ENCODE results near the gene BACE1-AS.

The BACE1-AS gene

DNA sequence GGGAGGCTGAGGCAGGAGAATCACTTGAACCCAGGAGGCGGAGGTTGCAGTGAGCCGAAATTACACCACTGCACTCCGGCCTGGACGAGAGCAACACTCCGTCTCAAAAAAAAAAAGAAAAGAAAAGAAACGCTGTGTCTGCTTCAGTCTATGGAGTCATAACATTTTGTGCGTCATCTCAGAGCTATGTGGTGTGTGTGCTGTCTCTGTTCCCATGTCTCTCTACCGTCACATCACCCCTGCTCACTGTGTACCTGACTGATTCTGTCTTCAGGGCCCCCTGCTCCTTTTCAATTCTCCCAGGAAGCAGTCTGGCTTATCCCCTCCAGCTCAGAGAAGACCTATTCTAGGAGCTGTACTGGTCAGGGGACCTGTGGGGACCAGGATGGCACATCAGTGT, 7.0 kb downstream of the BACE1-AS start:
- Mint-ChIP-seq H3K27ac (peak overlapping the region in 1 of 2 donors; percentile 80), H3K4me3 (no peak overlapping the region), H3K36me3 (ENCODE audit: insufficient read depth) (no peaks in the 10 kb centered on the region), H3K9me3 (no peaks in the 10 kb centered on the region), H3K4me1 (ENCODE audit: low read depth in 2 of 2) (peaks cover 0 to 5% of the 10 kb centered on the region in 2 donors), H3K27me3 (peaks cover 22 to 29% of the 10 kb centered on the region in 2 donors)
- no peak for DNase-seq
- ATAC-seq (replicated peaks) = no peak

DNA sequence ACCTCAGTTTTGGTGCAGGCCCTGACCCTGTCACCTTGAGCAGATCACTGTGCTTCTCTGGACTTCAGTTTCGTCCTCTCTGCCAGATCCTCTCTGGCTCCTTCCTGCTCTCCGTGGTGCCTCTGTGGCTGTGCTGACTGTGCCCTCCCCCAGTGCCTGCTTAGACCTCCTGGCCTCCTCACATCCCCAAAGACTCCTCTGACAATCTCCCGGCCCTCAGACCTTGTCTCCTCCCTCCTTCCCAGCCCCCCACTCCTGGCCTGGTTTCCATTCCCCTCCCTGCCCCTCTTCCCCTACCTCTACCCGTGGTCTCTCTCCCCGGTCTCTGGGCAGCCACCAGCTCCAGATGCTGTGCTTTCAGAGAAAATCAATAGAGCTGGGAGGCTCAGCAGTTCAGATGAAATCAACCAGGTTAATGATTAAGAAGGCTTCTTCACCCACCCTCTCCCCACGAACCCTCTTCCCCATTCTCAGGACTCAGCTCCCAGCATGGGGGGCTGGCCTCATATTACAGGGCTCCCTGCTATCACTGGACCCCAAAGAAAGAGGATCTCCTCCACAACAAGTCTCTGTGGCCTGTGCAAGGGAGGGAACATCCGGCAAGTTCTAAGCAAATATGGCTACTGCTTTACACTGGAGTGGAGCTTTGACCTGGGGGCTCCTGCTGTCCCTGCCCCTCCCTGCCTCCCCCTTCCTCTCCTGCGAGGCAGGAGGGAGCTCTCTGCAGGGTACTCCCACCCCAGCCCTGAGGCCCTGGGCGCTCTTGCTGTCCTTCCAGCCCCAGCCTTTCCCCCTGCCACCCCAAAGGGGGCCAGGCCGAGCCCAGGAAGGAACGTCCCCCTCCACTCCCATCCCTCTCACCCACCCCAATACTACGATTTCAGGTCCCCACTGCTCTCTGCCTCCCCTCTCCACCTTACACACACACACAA, 8.5 kb downstream of the BACE1-AS start:
- Mint-ChIP-seq H3K27me3 (peaks cover 22 to 29% of the 10 kb centered on the region in 2 donors), H3K36me3 (ENCODE audit: insufficient read depth) (no peaks in the 10 kb centered on the region), H3K27ac (peak overlapping the region in 1 of 2 donors; percentile 60), H3K4me3 (no peak overlapping the region), H3K4me1 (ENCODE audit: low read depth in 2 of 2) (peaks cover 0 to 5% of the 10 kb centered on the region in 2 donors), H3K9me3 (no peaks in the 10 kb centered on the region)
- ATAC-seq (replicated peaks) (no peak), DNase-seq (no peak)

DNA sequence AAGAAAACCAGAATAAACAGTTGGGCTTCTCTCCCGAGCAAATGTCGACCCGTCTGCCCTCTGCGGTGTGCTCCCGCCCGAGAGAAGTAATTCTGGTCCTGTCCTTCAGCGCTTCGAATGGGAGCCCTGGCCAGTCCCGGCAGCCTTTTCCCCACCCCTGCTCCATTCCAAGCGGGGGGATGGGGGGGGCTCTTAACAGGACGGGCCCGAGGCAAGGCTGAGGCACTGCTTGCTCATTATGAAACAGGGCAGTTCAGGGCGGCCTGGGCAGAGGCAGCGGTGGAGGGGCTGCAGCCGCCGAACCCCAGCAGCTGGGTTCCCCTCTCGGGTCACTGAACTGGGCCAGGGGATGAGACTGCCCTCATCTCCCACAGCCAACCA, 9.1 kb downstream of the BACE1-AS start:
- DNase-seq = no peak
- ATAC-seq (replicated peaks) = no peak
- peaks cover 0 to 5% of the 10 kb centered on the region in 2 donors for H3K4me1 Mint-ChIP-seq (ENCODE audit: low read depth in 2 of 2)
- H3K4me3 Mint-ChIP-seq = no peak overlapping the region
- no peaks in the 10 kb centered on the region for H3K36me3 Mint-ChIP-seq (ENCODE audit: insufficient read depth)
- H3K9me3 Mint-ChIP-seq = no peaks in the 10 kb centered on the region
- H3K27ac Mint-ChIP-seq = peak overlapping the region in 1 of 2 donors; percentile 60
- H3K27me3 Mint-ChIP-seq = peaks cover 22 to 29% of the 10 kb centered on the region in 2 donors

DNA sequence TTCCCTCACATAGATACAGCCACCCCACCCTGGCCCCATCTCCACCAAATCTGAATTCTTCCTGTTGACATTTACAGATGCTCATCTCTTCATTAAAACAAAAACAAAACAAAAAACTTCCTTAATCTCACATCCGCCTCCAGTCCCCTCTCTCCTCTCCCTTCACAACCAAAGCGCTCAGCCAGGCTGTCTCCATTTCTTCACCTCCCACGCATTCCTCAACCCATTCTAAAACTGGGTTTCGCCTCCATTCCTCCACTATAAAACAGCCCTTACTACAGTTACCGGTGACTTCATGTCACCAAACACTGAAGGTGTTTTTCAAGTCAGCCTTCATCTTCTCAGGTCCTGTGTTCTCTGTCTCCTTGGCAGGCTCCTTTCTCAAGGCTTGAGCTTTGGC, 9.6 kb downstream of the BACE1-AS start:
- Mint-ChIP-seq H3K9me3 (no peaks in the 10 kb centered on the region), H3K27me3 (peaks cover 22 to 29% of the 10 kb centered on the region in 2 donors), H3K36me3 (ENCODE audit: insufficient read depth) (no peaks in the 10 kb centered on the region), H3K27ac (peak overlapping the region in 1 of 2 donors; percentile 3), H3K4me1 (ENCODE audit: low read depth in 2 of 2) (peaks cover 0 to 5% of the 10 kb centered on the region in 2 donors), H3K4me3 (no peak overlapping the region)
- ATAC-seq (replicated peaks) = no peak
- DNase-seq = no peak

DNA sequence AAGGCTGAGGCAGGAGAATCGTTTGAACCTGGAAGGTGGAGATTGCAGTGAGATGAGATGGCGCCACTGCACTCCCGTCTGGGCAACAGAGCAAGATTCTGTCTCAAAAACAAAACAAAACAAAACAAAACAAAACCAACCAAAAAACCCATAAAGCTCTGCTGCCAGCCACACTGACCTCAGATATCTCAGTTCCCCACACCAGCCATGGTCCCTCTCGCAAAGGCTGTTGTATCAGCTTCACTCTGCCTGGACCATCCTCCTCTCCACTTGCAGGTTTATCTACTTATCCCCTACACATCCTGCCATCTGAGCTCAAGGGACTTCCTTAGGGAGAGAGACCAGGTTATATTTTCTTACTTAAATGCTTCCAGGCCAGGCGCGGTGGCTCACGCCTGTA, 11.1 kb downstream of the BACE1-AS start:
- no peak for ATAC-seq (replicated peaks)
- peaks cover 28 to 42% of the 10 kb centered on the region in 2 donors for H3K27me3 Mint-ChIP-seq
- H3K4me3 Mint-ChIP-seq = no peak overlapping the region
- no peaks in the 10 kb centered on the region for H3K36me3 Mint-ChIP-seq (ENCODE audit: insufficient read depth)
- H3K9me3 Mint-ChIP-seq = no peaks in the 10 kb centered on the region
- H3K4me1 Mint-ChIP-seq (ENCODE audit: low read depth in 2 of 2) = peaks cover 0 to 5% of the 10 kb centered on the region in 2 donors
- no peak for DNase-seq
- H3K27ac Mint-ChIP-seq = no peak overlapping the region

- no peak for DNase-seq
- Mint-ChIP-seq H3K27me3 (peaks cover 33 to 44% of the 10 kb centered on the region in 2 donors), H3K4me3 (no peak overlapping the region), H3K9me3 (no peaks in the 10 kb centered on the region), H3K36me3 (ENCODE audit: insufficient read depth) (no peaks in the 10 kb centered on the region), H3K4me1 (ENCODE audit: low read depth in 2 of 2) (peaks cover 0 to 5% of the 10 kb centered on the region in 2 donors), H3K27ac (no peak overlapping the region)
- ATAC-seq (replicated peaks) = no peak
Observed at GRCh38 chr11:117303101-117303500, 12.0 kb downstream of the BACE1-AS start.

- peaks cover 2 to 5% of the 10 kb centered on the region in 2 donors for H3K4me1 Mint-ChIP-seq (ENCODE audit: low read depth in 2 of 2)
- H3K36me3 Mint-ChIP-seq (ENCODE audit: insufficient read depth) = no peaks in the 10 kb centered on the region
- DNase-seq = no peak
- H3K27ac Mint-ChIP-seq = no peak overlapping the region
- no peak overlapping the region for H3K4me3 Mint-ChIP-seq
- H3K27me3 Mint-ChIP-seq = peaks cover 33 to 47% of the 10 kb centered on the region in 2 donors
- no peak for ATAC-seq (replicated peaks)
- no peaks in the 10 kb centered on the region for H3K9me3 Mint-ChIP-seq
Observed at GRCh38 chr11:117303646-117304315, 12.6 kb downstream of the BACE1-AS start.

GRCh38 chr11:117305145-117305544, 14.0 kb downstream of the BACE1-AS start:
- peaks cover 41 to 56% of the 10 kb centered on the region in 2 donors for H3K27me3 Mint-ChIP-seq
- no peak overlapping the region for H3K27ac Mint-ChIP-seq
- no peak overlapping the region for H3K4me3 Mint-ChIP-seq
- H3K9me3 Mint-ChIP-seq = no peaks in the 10 kb centered on the region
- no peak for DNase-seq
- no peak for ATAC-seq (replicated peaks)
- no peaks in the 10 kb centered on the region for H3K36me3 Mint-ChIP-seq (ENCODE audit: insufficient read depth)
- peaks cover 2 to 5% of the 10 kb centered on the region in 2 donors for H3K4me1 Mint-ChIP-seq (ENCODE audit: low read depth in 2 of 2)

DNA sequence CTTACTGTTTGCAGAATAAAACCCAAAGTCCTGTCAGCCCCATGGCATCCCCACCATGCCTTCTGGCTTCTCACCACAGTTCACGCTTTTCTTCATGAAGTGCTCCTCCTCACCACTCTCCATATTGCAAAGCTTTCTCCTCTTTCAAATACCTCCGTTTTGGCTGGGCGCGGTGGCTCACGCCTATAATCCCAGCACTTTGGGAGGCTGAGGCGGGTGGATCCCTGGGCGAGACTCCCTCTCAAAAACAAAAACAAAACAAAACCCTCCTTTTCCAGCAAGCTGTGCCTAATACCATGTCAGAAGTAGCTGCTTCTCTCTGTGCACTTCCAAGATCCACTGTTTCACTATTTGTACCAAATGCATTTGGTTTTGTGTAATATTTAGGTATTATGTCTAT, 18.2 kb downstream of the BACE1-AS start:
- no peak for DNase-seq
- no peak overlapping the region for H3K27ac Mint-ChIP-seq
- ATAC-seq (replicated peaks) = no peak
- peaks cover 3% of the 10 kb centered on the region for H3K36me3 Mint-ChIP-seq (ENCODE audit: insufficient read depth)
- no peak overlapping the region for H3K4me3 Mint-ChIP-seq
- H3K4me1 Mint-ChIP-seq (ENCODE audit: low read depth in 2 of 2) = peaks cover 0 to 4% of the 10 kb centered on the region in 2 donors
- H3K27me3 Mint-ChIP-seq = peaks cover 26 to 52% of the 10 kb centered on the region in 2 donors
- no peaks in the 10 kb centered on the region for H3K9me3 Mint-ChIP-seq

- DNase-seq (no peak), ATAC-seq (replicated peaks) (no peak)
- no peak overlapping the region for H3K4me3 Mint-ChIP-seq
- H3K27ac Mint-ChIP-seq = no peak overlapping the region
- peaks cover 23 to 70% of the 10 kb centered on the region in 2 donors for H3K27me3 Mint-ChIP-seq
- no peaks in the 10 kb centered on the region for H3K9me3 Mint-ChIP-seq
- peaks cover 3% of the 10 kb centered on the region for H3K36me3 Mint-ChIP-seq (ENCODE audit: insufficient read depth)
- peaks cover 6 to 10% of the 10 kb centered on the region in 2 donors for H3K4me1 Mint-ChIP-seq (ENCODE audit: low read depth in 2 of 2)
Observed at GRCh38 chr11:117313091-117313490, 21.9 kb downstream of the BACE1-AS start.

DNA sequence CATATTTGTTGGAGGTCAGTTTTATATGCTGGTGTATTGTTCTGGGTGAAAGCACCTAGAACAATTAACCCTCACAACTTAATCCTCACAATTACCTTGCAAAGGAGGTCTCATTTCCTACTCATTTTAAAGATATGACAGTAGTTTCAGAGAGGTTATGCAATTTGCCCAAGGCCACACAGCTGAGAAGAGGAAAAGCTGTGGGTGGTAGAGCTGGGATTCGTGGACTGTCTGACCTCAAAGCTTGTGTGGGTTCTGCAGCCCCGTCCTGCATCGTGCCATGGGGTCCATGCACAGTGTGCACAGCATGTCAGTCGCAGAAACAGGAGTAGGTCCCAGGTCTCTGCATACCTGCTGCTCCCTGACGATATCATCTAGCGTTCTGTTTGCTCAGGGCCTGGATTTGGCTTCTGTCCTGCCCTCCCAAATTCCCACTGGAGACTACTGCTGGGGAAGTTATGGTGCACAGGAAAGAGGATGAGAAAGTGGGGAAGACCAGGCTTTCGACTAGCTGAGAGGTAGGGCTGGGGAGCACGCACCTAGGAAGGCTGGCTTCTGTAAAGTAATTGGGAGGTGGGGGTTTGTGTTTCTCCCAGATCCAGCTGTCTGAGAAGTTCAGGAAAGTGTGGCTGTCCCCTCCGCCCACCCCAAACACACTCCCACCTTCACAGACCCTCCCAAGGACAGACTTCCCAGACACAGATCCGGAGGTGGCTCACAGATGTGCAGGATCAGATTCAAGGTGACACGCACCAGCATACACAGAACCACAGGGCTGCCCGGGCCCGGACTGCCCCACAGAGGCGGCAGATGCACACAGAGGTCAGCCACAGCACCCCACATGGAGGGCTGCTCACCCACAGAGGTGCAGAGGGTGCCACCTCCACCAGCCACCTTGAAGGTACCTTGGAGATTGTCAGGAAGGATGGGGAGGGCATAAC, 23.0 kb downstream of the BACE1-AS start:
- no peak for ATAC-seq (replicated peaks)
- no peak for DNase-seq
- no peaks in the 10 kb centered on the region for H3K9me3 Mint-ChIP-seq
- peaks cover 20 to 63% of the 10 kb centered on the region in 2 donors for H3K27me3 Mint-ChIP-seq
- H3K4me3 Mint-ChIP-seq = peak overlapping the region; percentile 56 to 57
- no peak overlapping the region for H3K27ac Mint-ChIP-seq
- H3K36me3 Mint-ChIP-seq (ENCODE audit: insufficient read depth) = peaks cover 3% of the 10 kb centered on the region
- peaks cover 6 to 8% of the 10 kb centered on the region in 2 donors for H3K4me1 Mint-ChIP-seq (ENCODE audit: low read depth in 2 of 2)

DNA sequence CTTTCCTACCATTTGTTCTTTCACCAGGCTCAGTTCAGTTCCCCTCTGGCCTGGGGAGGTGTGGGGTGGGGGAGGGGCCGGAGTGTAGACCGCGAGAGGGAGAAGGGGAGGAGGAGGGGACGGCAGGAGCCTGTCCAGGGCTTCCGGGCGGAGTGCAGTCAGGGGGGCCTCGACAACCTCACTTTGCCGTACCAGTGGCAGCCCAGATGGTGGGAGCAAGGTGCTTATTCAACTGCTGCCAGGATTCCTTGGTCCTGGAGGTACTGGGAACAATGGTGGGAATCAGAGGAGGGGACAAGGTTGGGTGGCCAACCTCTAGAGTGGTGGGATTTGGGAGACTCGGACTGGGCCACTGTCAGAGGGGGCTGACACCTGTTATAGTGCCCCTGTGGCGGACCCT, 23.7 kb downstream of the BACE1-AS start:
- Mint-ChIP-seq H3K36me3 (ENCODE audit: insufficient read depth) (peaks cover 3% of the 10 kb centered on the region), H3K27ac (no peak overlapping the region), H3K27me3 (peaks cover 15 to 56% of the 10 kb centered on the region in 2 donors), H3K9me3 (no peaks in the 10 kb centered on the region), H3K4me1 (ENCODE audit: low read depth in 2 of 2) (peaks cover 6 to 8% of the 10 kb centered on the region in 2 donors), H3K4me3 (peak overlapping the region; percentile 56 to 57)
- ATAC-seq (replicated peaks) = no peak
- DNase-seq = no peak
